Measurements from ENCODE around the gene FGF16.

FGF16 gene

GRCh38 chrX:77444545-77444944 is 2.6 kb upstream of the FGF16 start:
- Histone ChIP-seq H3K27me3 (replicated peaks; ENCODE audit: control insufficient read depth, insufficient read depth, low read length, poor library complexity, severe bottlenecking) (no peaks in the 10 kb centered on the region), H3K9me3 (ENCODE audit: control insufficient read depth, low read length) (no peaks in the 10 kb centered on the region), H3K36me3 (ENCODE audit: control insufficient read depth, insufficient read depth, low read length) (no peaks in the 10 kb centered on the region), H3K4me1 (ENCODE audit: control insufficient read depth, insufficient read depth, low read length, poor library complexity, severe bottlenecking) (peaks cover 2% of the 10 kb centered on the region), H3K4me3 (ENCODE audit: insufficient read depth, low read depth, low read length, poor library complexity, severe bottlenecking) (no peak overlapping the region), H3K27ac (ENCODE audit: insufficient read depth, low read length, poor library complexity, severe bottlenecking) (no peak overlapping the region)
- no peak for DNase-seq

GRCh38 chrX:77446029-77446585 is 1.1 kb upstream of the FGF16 start:
- DNase-seq: no peak

GRCh38 chrX:77447653-77448569 is 722 bp downstream of the FGF16 start:
- Histone ChIP-seq H3K27me3 (replicated peaks; ENCODE audit: control insufficient read depth, insufficient read depth, low read length, poor library complexity, severe bottlenecking) (no peaks in the 10 kb centered on the region), H3K4me3 (ENCODE audit: insufficient read depth, low read depth, low read length, poor library complexity, severe bottlenecking) (peak overlapping the region; percentile 37), H3K27ac (ENCODE audit: insufficient read depth, low read length, poor library complexity, severe bottlenecking) (no peak overlapping the region), H3K9me3 (ENCODE audit: control insufficient read depth, low read length) (no peaks in the 10 kb centered on the region), H3K36me3 (ENCODE audit: control insufficient read depth, insufficient read depth, low read length) (no peaks in the 10 kb centered on the region), H3K4me1 (ENCODE audit: control insufficient read depth, insufficient read depth, low read length, poor library complexity, severe bottlenecking) (peaks cover 2% of the 10 kb centered on the region)
- no peak for DNase-seq

More at GRCh38 chrX:77446029-77446585, 1.1 kb upstream of the FGF16 start:
- no peaks in the 10 kb centered on the region for H3K27me3 ChIP-seq (replicated peaks; ENCODE audit: control insufficient read depth, insufficient read depth, low read length, poor library complexity, severe bottlenecking)
- H3K4me1 ChIP-seq (ENCODE audit: control insufficient read depth, insufficient read depth, low read length, poor library complexity, severe bottlenecking): peaks cover 2% of the 10 kb centered on the region
- no peak overlapping the region for H3K27ac ChIP-seq (ENCODE audit: insufficient read depth, low read length, poor library complexity, severe bottlenecking)
- H3K9me3 ChIP-seq (ENCODE audit: control insufficient read depth, low read length): no peaks in the 10 kb centered on the region
- peak overlapping the region; percentile 37 for H3K4me3 ChIP-seq (ENCODE audit: insufficient read depth, low read depth, low read length, poor library complexity, severe bottlenecking)
- H3K36me3 ChIP-seq (ENCODE audit: control insufficient read depth, insufficient read depth, low read length): no peaks in the 10 kb centered on the region

- Histone ChIP-seq H3K27me3 (replicated peaks; ENCODE audit: control insufficient read depth, insufficient read depth, low read length, poor library complexity, severe bottlenecking) (no peaks in the 10 kb centered on the region), H3K4me3 (ENCODE audit: insufficient read depth, low read depth, low read length, poor library complexity, severe bottlenecking) (no peak overlapping the region), H3K4me1 (ENCODE audit: control insufficient read depth, insufficient read depth, low read length, poor library complexity, severe bottlenecking) (peaks cover 2% of the 10 kb centered on the region), H3K36me3 (ENCODE audit: control insufficient read depth, insufficient read depth, low read length) (no peaks in the 10 kb centered on the region), H3K27ac (ENCODE audit: insufficient read depth, low read length, poor library complexity, severe bottlenecking) (no peak overlapping the region), H3K9me3 (ENCODE audit: control insufficient read depth, low read length) (no peaks in the 10 kb centered on the region)
- no peak for DNase-seq
These were observed 3.2 kb downstream of the FGF16 start for GRCh38 chrX:77450415-77450814.

- Histone ChIP-seq H3K4me3 (ENCODE audit: insufficient read depth, low read depth, low read length, poor library complexity, severe bottlenecking) (no peak overlapping the region), H3K9me3 (ENCODE audit: control insufficient read depth, low read length) (no peaks in the 10 kb centered on the region), H3K27me3 (replicated peaks; ENCODE audit: control insufficient read depth, insufficient read depth, low read length, poor library complexity, severe bottlenecking) (no peaks in the 10 kb centered on the region), H3K36me3 (ENCODE audit: control insufficient read depth, insufficient read depth, low read length) (no peaks in the 10 kb centered on the region), H3K27ac (ENCODE audit: insufficient read depth, low read length, poor library complexity, severe bottlenecking) (no peak overlapping the region), H3K4me1 (ENCODE audit: control insufficient read depth, insufficient read depth, low read length, poor library complexity, severe bottlenecking) (peaks cover 2% of the 10 kb centered on the region)
- DNase-seq: no peak
These were observed 3.8 kb downstream of the FGF16 start for GRCh38 chrX:77450996-77451395.

GRCh38 chrX:77453190-77453589 is 6.0 kb downstream of the FGF16 start:
- Histone ChIP-seq H3K27ac (ENCODE audit: insufficient read depth, low read length, poor library complexity, severe bottlenecking) (no peak overlapping the region), H3K9me3 (ENCODE audit: control insufficient read depth, low read length) (no peaks in the 10 kb centered on the region)

GRCh38 chrX:77455437-77455836 is 8.2 kb downstream of the FGF16 start:
- no peaks in the 10 kb centered on the region for H3K27me3 ChIP-seq (replicated peaks; ENCODE audit: control insufficient read depth, insufficient read depth, low read length, poor library complexity, severe bottlenecking)
- H3K27ac ChIP-seq (ENCODE audit: insufficient read depth, low read length, poor library complexity, severe bottlenecking): no peak overlapping the region
- H3K4me3 ChIP-seq (ENCODE audit: insufficient read depth, low read depth, low read length, poor library complexity, severe bottlenecking): no peak overlapping the region
- H3K9me3 ChIP-seq (ENCODE audit: control insufficient read depth, low read length): no peaks in the 10 kb centered on the region
- no peak for DNase-seq
- no peaks in the 10 kb centered on the region for H3K4me1 ChIP-seq (ENCODE audit: control insufficient read depth, insufficient read depth, low read length, poor library complexity, severe bottlenecking)
- H3K36me3 ChIP-seq (ENCODE audit: control insufficient read depth, insufficient read depth, low read length): no peaks in the 10 kb centered on the region

More at GRCh38 chrX:77453190-77453589, 6.0 kb downstream of the FGF16 start:
- Histone ChIP-seq H3K27me3 (replicated peaks; ENCODE audit: control insufficient read depth, insufficient read depth, low read length, poor library complexity, severe bottlenecking) (no peaks in the 10 kb centered on the region), H3K4me3 (ENCODE audit: insufficient read depth, low read depth, low read length, poor library complexity, severe bottlenecking) (no peak overlapping the region), H3K4me1 (ENCODE audit: control insufficient read depth, insufficient read depth, low read length, poor library complexity, severe bottlenecking) (no peaks in the 10 kb centered on the region), H3K36me3 (ENCODE audit: control insufficient read depth, insufficient read depth, low read length) (no peaks in the 10 kb centered on the region)
- no peak for DNase-seq

- H3K36me3 ChIP-seq (ENCODE audit: control insufficient read depth, insufficient read depth, low read length): no peaks in the 10 kb centered on the region
- H3K4me3 ChIP-seq (ENCODE audit: insufficient read depth, low read depth, low read length, poor library complexity, severe bottlenecking): no peak overlapping the region
- H3K4me1 ChIP-seq (ENCODE audit: control insufficient read depth, insufficient read depth, low read length, poor library complexity, severe bottlenecking): no peaks in the 10 kb centered on the region
- no peaks in the 10 kb centered on the region for H3K27me3 ChIP-seq (replicated peaks; ENCODE audit: control insufficient read depth, insufficient read depth, low read length, poor library complexity, severe bottlenecking)
- no peaks in the 10 kb centered on the region for H3K9me3 ChIP-seq (ENCODE audit: control insufficient read depth, low read length)
- H3K27ac ChIP-seq (ENCODE audit: insufficient read depth, low read length, poor library complexity, severe bottlenecking): no peak overlapping the region
- DNase-seq: no peak
These were observed 36.9 kb downstream of the FGF16 start for GRCh38 chrX:77484045-77484444.

GRCh38 chrX:77493677-77494553 is 46.7 kb downstream of the FGF16 start:
- Histone ChIP-seq H3K4me1 (ENCODE audit: control insufficient read depth, insufficient read depth, low read length, poor library complexity, severe bottlenecking) (no peaks in the 10 kb centered on the region), H3K36me3 (ENCODE audit: control insufficient read depth, insufficient read depth, low read length) (no peaks in the 10 kb centered on the region), H3K27ac (ENCODE audit: insufficient read depth, low read length, poor library complexity, severe bottlenecking) (no peak overlapping the region), H3K9me3 (ENCODE audit: control insufficient read depth, low read length) (no peaks in the 10 kb centered on the region), H3K4me3 (ENCODE audit: insufficient read depth, low read depth, low read length, poor library complexity, severe bottlenecking) (no peak overlapping the region), H3K27me3 (replicated peaks; ENCODE audit: control insufficient read depth, insufficient read depth, low read length, poor library complexity, severe bottlenecking) (no peaks in the 10 kb centered on the region)
- no peak for DNase-seq
